Measurements from ENCODE around the gene ERC1.
"Not testable (repeated sequence)": the region's sequence is repeated elsewhere in the genome, so short reads cannot be mapped to it uniquely, and the experiment has no call there.

Gene ERC1

GRCh38 chr12:1182069-1182468 is 191.0 kb downstream of the ERC1 start:
- Mint-ChIP-seq H3K27me3 (ENCODE audit: low read depth) (no peaks in the 10 kb centered on the region), H3K4me1 (ENCODE audit: low read depth) (no peaks in the 10 kb centered on the region), H3K9me3 (no peaks in the 10 kb centered on the region), H3K4me3 (no peak overlapping the region), H3K36me3 (ENCODE audit: low read depth) (peaks cover 20% of the 10 kb centered on the region), H3K27ac (no peak overlapping the region)

- Mint-ChIP-seq H3K4me3 (no peak overlapping the region), H3K27ac (no peak overlapping the region), H3K36me3 (ENCODE audit: low read depth) (peaks cover 22% of the 10 kb centered on the region), H3K9me3 (no peaks in the 10 kb centered on the region), H3K27me3 (ENCODE audit: low read depth) (no peaks in the 10 kb centered on the region), H3K4me1 (ENCODE audit: low read depth) (no peaks in the 10 kb centered on the region)
Measured at GRCh38 chr12:1184402-1184801, 193.4 kb downstream of the ERC1 start.

- Mint-ChIP-seq H3K4me3 (no peak overlapping the region), H3K9me3 (no peaks in the 10 kb centered on the region), H3K27ac (no peak overlapping the region), H3K36me3 (ENCODE audit: low read depth) (peaks cover 19% of the 10 kb centered on the region), H3K4me1 (ENCODE audit: low read depth) (no peaks in the 10 kb centered on the region), H3K27me3 (ENCODE audit: low read depth) (no peaks in the 10 kb centered on the region)
Measured at GRCh38 chr12:1185460-1186182, 194.6 kb downstream of the ERC1 start.

GRCh38 chr12:1186298-1186697 is 195.3 kb downstream of the ERC1 start:
- H3K4me1 Mint-ChIP-seq (ENCODE audit: low read depth): no peaks in the 10 kb centered on the region
- H3K27me3 Mint-ChIP-seq (ENCODE audit: low read depth): no peaks in the 10 kb centered on the region
- H3K36me3 Mint-ChIP-seq (ENCODE audit: low read depth): peaks cover 16% of the 10 kb centered on the region
- H3K4me3 Mint-ChIP-seq: no peak overlapping the region
- H3K27ac Mint-ChIP-seq: no peak overlapping the region
- no peaks in the 10 kb centered on the region for H3K9me3 Mint-ChIP-seq

GRCh38 chr12:1188016-1188415 is 197.0 kb downstream of the ERC1 start:
- Mint-ChIP-seq H3K4me1 (ENCODE audit: low read depth) (no peaks in the 10 kb centered on the region), H3K4me3 (no peak overlapping the region), H3K36me3 (ENCODE audit: low read depth) (peaks cover 19% of the 10 kb centered on the region), H3K27ac (no peak overlapping the region), H3K27me3 (ENCODE audit: low read depth) (no peaks in the 10 kb centered on the region), H3K9me3 (no peaks in the 10 kb centered on the region)

GRCh38 chr12:1189163-1189562 is 198.1 kb downstream of the ERC1 start:
- no peaks in the 10 kb centered on the region for H3K27me3 Mint-ChIP-seq (ENCODE audit: low read depth)
- H3K9me3 Mint-ChIP-seq: no peaks in the 10 kb centered on the region
- no peak overlapping the region for H3K4me3 Mint-ChIP-seq
- H3K36me3 Mint-ChIP-seq (ENCODE audit: low read depth): peaks cover 19% of the 10 kb centered on the region
- no peaks in the 10 kb centered on the region for H3K4me1 Mint-ChIP-seq (ENCODE audit: low read depth)
- H3K27ac Mint-ChIP-seq: no peak overlapping the region

GRCh38 chr12:1195513-1195912 is 204.5 kb downstream of the ERC1 start:
- Mint-ChIP-seq H3K4me1 (ENCODE audit: low read depth) (no peaks in the 10 kb centered on the region), H3K27me3 (ENCODE audit: low read depth) (no peaks in the 10 kb centered on the region), H3K4me3 (no peak overlapping the region), H3K27ac (no peak overlapping the region), H3K36me3 (ENCODE audit: low read depth) (peaks cover 24% of the 10 kb centered on the region), H3K9me3 (peaks cover 12% of the 10 kb centered on the region)

- Mint-ChIP-seq H3K27me3 (ENCODE audit: low read depth) (no peaks in the 10 kb centered on the region), H3K27ac (no peak overlapping the region), H3K4me3 (no peak overlapping the region), H3K4me1 (ENCODE audit: low read depth) (peaks cover 5% of the 10 kb centered on the region), H3K9me3 (peaks cover 12% of the 10 kb centered on the region), H3K36me3 (ENCODE audit: low read depth) (peaks cover 21% of the 10 kb centered on the region)
Measured at GRCh38 chr12:1197264-1198018, 206.4 kb downstream of the ERC1 start.

- peaks cover 21% of the 10 kb centered on the region for H3K36me3 Mint-ChIP-seq (ENCODE audit: low read depth)
- H3K9me3 Mint-ChIP-seq: peaks cover 12% of the 10 kb centered on the region
- not testable (repeated sequence) for H3K4me1 Mint-ChIP-seq (ENCODE audit: low read depth); H3K4me3 Mint-ChIP-seq; H3K27ac Mint-ChIP-seq; H3K27me3 Mint-ChIP-seq (ENCODE audit: low read depth)
Measured at GRCh38 chr12:1198854-1199253, 207.8 kb downstream of the ERC1 start.

- Mint-ChIP-seq H3K36me3 (ENCODE audit: low read depth) (peaks cover 21% of the 10 kb centered on the region), H3K27ac (no peak overlapping the region), H3K27me3 (ENCODE audit: low read depth) (no peaks in the 10 kb centered on the region), H3K4me3 (no peak overlapping the region), H3K4me1 (ENCODE audit: low read depth) (peaks cover 7% of the 10 kb centered on the region), H3K9me3 (peaks cover 12% of the 10 kb centered on the region)
Measured at GRCh38 chr12:1199700-1200099, 208.7 kb downstream of the ERC1 start.

- H3K27ac Mint-ChIP-seq: no peak overlapping the region
Measured at GRCh38 chr12:1201030-1201429, 210.0 kb downstream of the ERC1 start.

GRCh38 chr12:1201886-1202285 is 210.9 kb downstream of the ERC1 start:
- peaks cover 7% of the 10 kb centered on the region for H3K4me1 Mint-ChIP-seq (ENCODE audit: low read depth)
- no peak overlapping the region for H3K27ac Mint-ChIP-seq
- peaks cover 14% of the 10 kb centered on the region for H3K36me3 Mint-ChIP-seq (ENCODE audit: low read depth)
- no peaks in the 10 kb centered on the region for H3K27me3 Mint-ChIP-seq (ENCODE audit: low read depth)
- H3K9me3 Mint-ChIP-seq: peaks cover 12% of the 10 kb centered on the region
- H3K4me3 Mint-ChIP-seq: no peak overlapping the region

More at GRCh38 chr12:1201030-1201429, 210.0 kb downstream of the ERC1 start:
- Mint-ChIP-seq H3K4me1 (ENCODE audit: low read depth) (peaks cover 7% of the 10 kb centered on the region), H3K4me3 (no peak overlapping the region), H3K36me3 (ENCODE audit: low read depth) (peaks cover 20% of the 10 kb centered on the region), H3K9me3 (peaks cover 12% of the 10 kb centered on the region), H3K27me3 (ENCODE audit: low read depth) (no peaks in the 10 kb centered on the region)

- Mint-ChIP-seq H3K4me3 (no peak overlapping the region), H3K9me3 (no peaks in the 10 kb centered on the region), H3K27ac (no peak overlapping the region), H3K36me3 (ENCODE audit: low read depth) (peaks cover 3% of the 10 kb centered on the region), H3K27me3 (ENCODE audit: low read depth) (no peaks in the 10 kb centered on the region), H3K4me1 (ENCODE audit: low read depth) (peaks cover 7% of the 10 kb centered on the region)
Measured at GRCh38 chr12:1203735-1204019, 212.7 kb downstream of the ERC1 start.

GRCh38 chr12:1204581-1205121 is 213.6 kb downstream of the ERC1 start:
- peaks cover 3% of the 10 kb centered on the region for H3K36me3 Mint-ChIP-seq (ENCODE audit: low read depth)
- H3K27me3 Mint-ChIP-seq (ENCODE audit: low read depth): no peaks in the 10 kb centered on the region
- H3K4me1 Mint-ChIP-seq (ENCODE audit: low read depth): peaks cover 7% of the 10 kb centered on the region
- H3K4me3 Mint-ChIP-seq: no peak overlapping the region
- no peaks in the 10 kb centered on the region for H3K9me3 Mint-ChIP-seq
- H3K27ac Mint-ChIP-seq: no peak overlapping the region

GRCh38 chr12:1205512-1206060 is 214.6 kb downstream of the ERC1 start:
- peaks cover 10% of the 10 kb centered on the region for H3K4me1 Mint-ChIP-seq (ENCODE audit: low read depth)
- H3K4me3 Mint-ChIP-seq: no peak overlapping the region
- no peaks in the 10 kb centered on the region for H3K9me3 Mint-ChIP-seq
- no peaks in the 10 kb centered on the region for H3K36me3 Mint-ChIP-seq (ENCODE audit: low read depth)
- H3K27ac Mint-ChIP-seq: no peak overlapping the region
- H3K27me3 Mint-ChIP-seq (ENCODE audit: low read depth): no peaks in the 10 kb centered on the region

All from T-helper 1 cell treated with Interleukin-12 subunit alpha and Interleukin-12 subunit beta and Interleukin-4 antibody, amounts not matched to agents 30 μg/mL and 1 μg/mL, for 36 hours (primary cell).